NCI-H1694 treated with DMSO at 0.1 percent for 48 hours (cell line): ENCODE results near the gene GLYATL3.

Source experiments
- DNase-seq: peaks from one replicate; lab custom pipeline; 2025; lab: John Stamatoyannopoulos, UW

Gene GLYATL3

GRCh38 chr6:49548613-49549304 lies 49.0 kb downstream of the GLYATL3 start:
- no peak for DNase-seq

- no peak for DNase-seq
These were observed 50.2 kb downstream of the GLYATL3 start for GRCh38 chr6:49549691-49550491.

DNA sequence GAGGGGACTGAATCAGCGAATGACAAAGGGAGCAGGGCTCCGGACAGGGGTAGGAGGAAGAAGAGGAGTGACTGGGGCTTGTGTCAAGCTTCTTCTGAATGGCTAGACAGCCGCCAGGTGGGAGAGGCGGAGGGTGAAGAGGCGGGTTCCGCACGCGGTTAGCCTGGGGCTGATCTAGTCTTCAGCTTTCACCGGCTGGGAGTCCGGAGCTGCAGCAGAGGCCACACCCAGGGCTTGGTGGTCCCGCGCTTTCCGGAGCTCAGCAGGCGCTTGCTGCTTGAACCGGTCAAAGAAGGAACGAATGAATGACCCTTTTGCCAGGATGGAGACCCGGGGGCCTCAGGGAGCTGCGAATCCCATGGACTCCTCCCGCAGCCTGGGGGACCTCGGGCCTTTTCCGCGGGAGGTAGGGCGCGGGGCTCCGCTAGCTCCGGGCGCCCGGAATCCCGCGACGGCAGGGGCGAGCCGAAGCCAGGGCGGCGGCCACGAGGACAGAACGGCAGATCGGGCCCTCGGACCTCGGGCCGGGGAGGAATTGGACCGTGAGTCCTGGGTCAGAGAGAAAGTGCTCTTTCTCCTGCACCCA lies 50.9 kb downstream of the GLYATL3 start, which contains the start of gene C6orf141:
Gene C6orf141, plus strand, starts transcription at position 177 of the 586 bp plus-strand sequence. Its CDS starts 125 bp downstream, at position 302.
- DNase-seq, result no peak

DNA sequence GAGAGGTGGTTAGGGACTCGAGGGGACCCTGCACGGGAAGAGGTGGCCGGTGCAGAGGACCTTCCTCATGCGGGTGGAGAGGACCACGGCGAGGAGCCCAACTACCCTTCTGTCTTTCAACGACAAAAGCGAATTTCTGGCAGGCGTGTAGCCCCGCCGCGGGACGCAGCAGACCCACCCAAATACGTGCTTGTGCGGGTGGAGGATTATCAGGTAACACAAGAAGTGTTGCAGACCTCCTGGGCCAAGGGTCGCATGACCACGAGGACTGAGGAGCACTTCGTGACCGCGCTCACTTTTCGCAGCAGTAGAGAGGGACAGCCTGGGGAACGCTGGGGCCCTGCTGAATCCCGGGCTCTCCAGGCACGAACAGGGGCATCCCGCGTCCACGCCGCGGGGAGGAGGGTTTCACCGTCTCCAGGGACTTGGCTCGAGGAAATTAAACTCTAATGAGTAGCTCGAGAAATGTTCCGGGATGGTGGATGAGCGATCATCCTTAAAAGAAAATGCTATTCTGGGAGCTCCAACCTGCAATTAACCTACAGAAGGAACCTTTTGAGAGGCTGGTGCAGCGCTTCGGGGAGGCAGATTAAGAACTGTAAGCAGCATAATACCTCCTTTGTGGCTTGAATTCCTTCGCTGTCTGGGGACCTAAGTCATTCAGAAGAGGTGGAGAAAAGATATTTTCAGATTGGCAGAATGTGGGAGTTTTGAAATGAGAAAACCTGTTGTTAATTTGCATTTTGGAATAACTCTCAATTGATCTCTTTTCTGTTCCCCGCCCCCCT lies 51.5 kb downstream of the GLYATL3 start:
- DNase-seq, result no peak

DNA sequence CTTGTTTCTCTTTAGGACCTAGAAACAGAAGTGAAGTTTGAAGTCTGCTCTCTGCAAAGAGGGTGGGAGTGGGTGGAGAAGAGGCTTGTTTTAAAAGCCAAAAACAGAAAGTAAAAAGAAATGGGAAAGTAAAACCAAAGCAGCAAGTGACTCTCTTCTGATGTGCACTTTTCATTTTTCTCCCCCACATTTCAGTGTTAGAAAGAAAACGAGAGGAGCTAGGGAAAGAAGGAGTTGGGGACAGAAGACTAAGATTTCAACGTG lies 52.1 kb downstream of the GLYATL3 start:
- DNase-seq, result no peak

DNA sequence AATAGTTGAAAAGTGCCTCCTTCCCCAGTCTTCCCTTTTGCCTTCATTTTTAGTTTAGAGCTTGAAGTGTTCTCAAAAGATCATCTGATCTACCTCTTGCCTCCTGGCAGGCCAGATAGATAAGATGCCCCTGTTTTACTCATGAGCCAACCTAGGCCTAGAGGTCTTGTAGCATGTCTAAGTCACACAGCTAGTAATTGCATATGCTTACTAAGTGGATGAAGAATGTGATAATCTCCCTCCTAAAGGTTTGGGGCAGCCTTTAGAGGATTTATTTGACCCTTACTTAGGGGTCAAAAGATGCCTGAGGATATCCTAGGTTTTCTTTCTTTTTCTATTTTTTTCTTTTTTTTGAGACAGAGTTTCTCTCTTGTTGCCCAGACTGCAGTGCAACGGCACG lies 52.9 kb downstream of the GLYATL3 start:
- DNase-seq, result no peak

- DNase-seq, result no peak
These were observed 53.7 kb downstream of the GLYATL3 start for GRCh38 chr6:49553384-49553783.

DNA sequence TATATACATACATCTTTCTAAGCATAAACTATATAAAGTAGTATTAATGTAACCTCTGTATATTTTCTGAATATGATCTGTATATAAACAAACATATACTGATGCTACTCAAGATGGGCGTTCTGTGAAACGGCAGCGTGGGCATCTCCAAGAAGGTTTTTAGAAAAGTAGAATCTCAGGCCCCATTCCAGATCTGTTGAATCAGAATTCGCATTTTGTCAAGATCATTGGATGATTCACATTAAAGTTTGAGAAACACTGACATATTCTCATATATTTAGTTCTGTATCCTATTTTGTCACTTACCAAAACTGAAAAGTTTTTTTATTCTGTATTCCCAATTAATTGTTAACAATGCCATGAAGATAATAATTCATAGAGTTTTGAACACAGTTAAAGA lies 56.2 kb downstream of the GLYATL3 start:
- DNase-seq, result no peak

DNA sequence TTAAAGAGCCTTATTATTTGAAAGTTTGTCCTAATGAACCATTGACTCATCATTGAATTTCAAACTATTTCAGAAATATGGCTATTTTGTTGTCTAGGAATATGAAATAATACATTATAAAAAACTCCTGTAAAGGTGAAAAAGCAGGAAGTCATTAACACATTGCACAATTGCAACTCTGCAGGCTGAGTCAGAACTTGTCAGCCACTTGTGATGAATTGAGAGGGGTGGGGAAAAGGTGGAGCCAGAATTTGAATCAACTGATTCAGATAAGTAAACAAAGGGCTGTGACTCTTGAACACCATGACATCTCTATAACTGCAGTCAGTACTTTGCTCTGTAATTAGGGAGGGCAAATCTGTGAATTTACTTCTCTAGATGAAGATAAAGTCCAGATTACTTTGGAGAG lies 56.7 kb downstream of the GLYATL3 start:
- no peak for DNase-seq

DNA sequence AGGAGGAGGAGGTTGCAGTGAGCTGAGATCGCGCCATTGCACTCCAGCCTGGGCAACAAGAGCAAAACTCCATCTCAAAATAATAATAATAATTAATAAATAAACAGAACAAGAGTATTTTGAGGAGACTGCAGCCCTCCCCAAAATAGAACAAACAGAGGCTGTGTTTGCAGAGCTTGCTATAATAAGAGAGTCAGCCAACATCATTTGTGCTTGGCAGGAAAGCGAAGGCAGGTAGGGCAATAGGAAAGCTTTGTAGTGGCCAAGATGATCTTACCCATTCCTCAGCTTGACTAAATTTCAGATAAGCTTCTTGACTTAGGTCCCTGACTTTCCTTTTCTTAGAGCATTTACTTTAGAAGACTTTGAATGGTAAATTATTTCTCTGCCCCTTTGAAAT lies 57.5 kb downstream of the GLYATL3 start:
- no peak for DNase-seq

DNA sequence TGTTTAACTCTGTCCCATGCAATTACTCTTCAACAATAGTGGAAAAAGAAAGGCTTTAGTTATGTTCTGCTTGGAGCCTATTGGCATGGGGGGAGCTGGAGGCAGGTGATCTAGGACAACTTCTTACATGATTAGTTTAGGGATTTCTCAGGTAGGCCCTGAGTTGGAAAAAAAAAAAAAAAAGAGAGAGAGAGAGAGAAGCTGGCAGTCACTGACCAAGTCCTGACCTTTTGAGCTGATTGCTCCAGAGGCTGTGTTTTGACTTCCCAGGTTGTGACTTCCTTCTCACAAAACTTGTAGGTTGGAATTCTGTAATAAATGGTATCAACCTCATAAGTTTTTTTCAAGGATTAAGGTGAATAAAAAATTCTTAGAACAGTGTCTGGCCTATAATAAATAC lies 58.5 kb downstream of the GLYATL3 start:
- no peak for DNase-seq

GRCh38 chr6:49563006-49563886 lies 63.5 kb downstream of the GLYATL3 start:
- DNase-seq, result no peak

DNA sequence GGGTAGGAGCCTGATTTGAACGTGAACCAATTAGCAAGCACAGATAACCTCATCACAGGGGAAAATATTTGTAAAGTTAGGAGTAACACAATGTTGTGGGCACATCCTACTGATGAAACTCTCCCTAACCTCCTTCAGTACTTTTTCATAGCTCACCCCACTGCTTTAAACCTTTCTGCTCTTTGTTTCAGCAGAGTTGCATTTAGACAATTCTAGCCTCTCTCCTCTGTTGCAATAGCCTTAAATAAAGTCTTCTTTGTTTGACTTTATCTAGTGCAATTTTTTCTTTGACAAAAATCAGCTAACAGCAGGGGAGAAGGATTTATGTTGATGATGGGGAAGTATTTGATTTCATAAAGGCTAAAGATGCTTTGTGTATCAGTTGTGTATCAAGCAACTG lies 64.8 kb downstream of the GLYATL3 start:
- no peak for DNase-seq

- no peak for DNase-seq
These were observed 65.5 kb downstream of the GLYATL3 start for GRCh38 chr6:49565261-49565660.

DNA sequence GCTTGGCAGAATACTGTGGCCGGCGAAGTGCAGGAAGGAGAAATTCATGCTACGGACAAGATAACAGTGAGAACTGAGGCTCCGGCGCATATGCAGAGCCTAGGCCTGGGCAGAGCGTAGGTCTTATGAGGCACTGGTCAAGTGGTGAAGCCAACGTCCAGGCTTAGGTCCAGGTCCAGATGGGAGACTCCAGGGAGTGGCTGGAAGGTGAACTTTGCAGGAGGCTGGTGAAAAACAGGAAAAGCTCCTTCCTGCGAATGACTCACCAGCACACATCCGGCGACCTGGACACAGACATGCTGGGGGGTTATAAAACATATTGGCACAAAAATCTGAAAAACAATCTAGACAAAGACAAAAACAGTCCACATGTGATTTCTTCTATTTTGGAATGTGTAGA lies 66.1 kb downstream of the GLYATL3 start:
- no peak for DNase-seq

GRCh38 chr6:49570474-49571079 lies 70.9 kb downstream of the GLYATL3 start:
- DNase-seq, result no peak

DNA sequence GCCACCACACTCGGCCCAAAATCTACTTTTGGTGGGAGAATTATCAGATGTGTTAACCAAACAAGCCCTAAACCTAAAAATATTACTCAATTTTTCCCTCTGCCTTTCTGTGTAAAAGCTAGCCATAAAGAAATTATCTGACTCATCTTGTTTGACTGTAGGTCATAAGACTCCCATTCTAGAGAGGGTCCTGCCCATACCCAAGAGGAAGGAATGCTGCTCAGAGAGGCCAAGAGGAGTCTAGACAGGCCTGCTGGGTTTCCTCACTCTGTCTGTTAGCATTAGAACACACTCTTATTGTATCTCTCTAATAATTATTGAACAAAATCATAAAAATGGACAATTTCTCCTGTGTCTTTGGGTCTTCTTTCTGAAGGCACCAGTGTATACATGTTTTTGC lies 76.9 kb downstream of the GLYATL3 start:
- no peak for DNase-seq
